NCI-H748 (cell line): Measurements from ENCODE around the gene RUNX1.

ENCODE experiments used
- DNase-seq: peaks from one replicate; lab custom pipeline; 2025; ENCODE audit not compliant: unreplicated experiment; lab: John Stamatoyannopoulos, UW

The RUNX1 gene

GRCh38 chr21:34797921-34798535 is 251.1 kb downstream of the RUNX1 start:
- no peak for DNase-seq

GRCh38 chr21:34797201-34797525 is 251.9 kb downstream of the RUNX1 start:
- no peak for DNase-seq

GRCh38 chr21:34796518-34797200 is 252.4 kb downstream of the RUNX1 start:
- no peak for DNase-seq

- no peak for DNase-seq
Observed at GRCh38 chr21:34795548-34796180, 253.4 kb downstream of the RUNX1 start.

- DNase-seq = peak; percentile 17
Observed at GRCh38 chr21:34795175-34795547, 253.9 kb downstream of the RUNX1 start.

- DNase-seq = no peak
Observed at GRCh38 chr21:34794686-34795085, 254.4 kb downstream of the RUNX1 start.

- DNase-seq = no peak
Observed at GRCh38 chr21:34793471-34793870, 255.6 kb downstream of the RUNX1 start.

- DNase-seq = no peak
Observed at GRCh38 chr21:34792504-34793089, 256.5 kb downstream of the RUNX1 start.

- no peak for DNase-seq
Observed at GRCh38 chr21:34791776-34792503, 257.2 kb downstream of the RUNX1 start.

GRCh38 chr21:34790834-34791233 is 258.3 kb downstream of the RUNX1 start:
- DNase-seq = peak; percentile 56

- DNase-seq = peak; percentile 38
Observed at GRCh38 chr21:34790341-34790740, 258.8 kb downstream of the RUNX1 start.

GRCh38 chr21:34788879-34789278 is 260.2 kb downstream of the RUNX1 start:
- no peak for DNase-seq

- no peak for DNase-seq
Observed at GRCh38 chr21:34783815-34784214, 265.3 kb downstream of the RUNX1 start.

- DNase-seq = no peak
Observed at GRCh38 chr21:34782506-34783360, 266.4 kb downstream of the RUNX1 start.

- no peak for DNase-seq
Observed at GRCh38 chr21:34781526-34781925, 267.6 kb downstream of the RUNX1 start.

GRCh38 chr21:34779860-34780259 is 269.2 kb downstream of the RUNX1 start:
- DNase-seq = no peak

- DNase-seq = no peak
Observed at GRCh38 chr21:34775793-34776192, 273.3 kb downstream of the RUNX1 start.

- DNase-seq = no peak
Observed at GRCh38 chr21:34774750-34775149, 274.4 kb downstream of the RUNX1 start.

- no peak for DNase-seq
Observed at GRCh38 chr21:34771512-34772028, 277.5 kb downstream of the RUNX1 start.

GRCh38 chr21:34770576-34770975 is 278.5 kb downstream of the RUNX1 start:
- DNase-seq = no peak
